HepG2 (cell line): ENCODE results near the gene ASB4. TPM values are rescaled to one million over a fixed set of nuclear protein-coding genes. Genes with fewer than 3 reads are reported as not detected.

Experiments used
- CBX1 ChIP-seq: IDR thresholded peaks from one replicate; pipeline ENCODE4 v1.6.1; 2016; ENCODE audit warnings: antibody characterized with exemption, low read depth
- MEIS1 ChIP-seq: sonication (generic); formaldehyde crosslinking; IDR thresholded peaks from 2 replicates; pipeline ENCODE4 v1.9.0; 2021; ENCODE audit warnings: mild to moderate bottlenecking, missing genetic modification reagents, moderate library complexity, borderline replicate concordance
- MIER3 ChIP-seq: IDR thresholded peaks from 2 replicates; pipeline ENCODE4 v1.6.1; 2016; ENCODE audit warnings: missing compliant biosample characterization, borderline replicate concordance
- MXI1 ChIP-seq: IDR thresholded peaks from 3 replicates; pipeline ENCODE4 v1.6.1; 2012; ENCODE audit warnings: low read depth, low read length, inconsistent platforms, borderline replicate concordance
- NCOR1 ChIP-seq: fragments of 200-600 bp; sonication (generic); IDR thresholded peaks from 2 replicates; pipeline ENCODE4 v1.7.0; 2017; ENCODE audit warnings: antibody characterized with exemption, low read length, borderline replicate concordance
- PLSCR1 ChIP-seq: sonication (generic); formaldehyde crosslinking; IDR thresholded peaks from 2 replicates; pipeline ENCODE4 v1.5.0; 2020; ENCODE audit warnings: missing genetic modification reagents, mild to moderate bottlenecking, borderline replicate concordance
- SP4 ChIP-seq: sonication (generic); formaldehyde crosslinking; IDR thresholded peaks from 2 replicates; pipeline ENCODE4 v1.8.1; 2023; ENCODE audit warnings: mild to moderate bottlenecking, missing genetic modification reagents
- THAP9 ChIP-seq: sonication (generic); formaldehyde crosslinking; IDR thresholded peaks from 2 replicates; pipeline ENCODE4; 2020; ENCODE audit warnings: missing genetic modification reagents, mild to moderate bottlenecking, borderline replicate concordance
- TRIM24 ChIP-seq: sonication (generic); formaldehyde crosslinking; IDR thresholded peaks from 2 replicates; pipeline ENCODE4 v1.8.0; 2022; ENCODE audit warnings: mild to moderate bottlenecking, missing genetic modification reagents
- ZBTB10 ChIP-seq: sonication (generic); formaldehyde crosslinking; IDR thresholded peaks from 2 replicates; pipeline ENCODE4 v1.4.0; 2020; ENCODE audit warnings: missing genetic modification reagents, borderline replicate concordance
- ZNF121 ChIP-seq: sonication (generic); formaldehyde crosslinking; IDR thresholded peaks from 2 replicates; pipeline ENCODE4 v1.5.0; 2020; ENCODE audit warnings: mild to moderate bottlenecking, missing genetic modification reagents
- ZNF414 ChIP-seq: sonication (generic); formaldehyde crosslinking; IDR thresholded peaks from 2 replicates; pipeline ENCODE4 v1.5.0; 2020; ENCODE audit warnings: missing genetic modification reagents
- polyA plus RNA-seq, 8 experiments: library from polyadenylated mRNA; depleted of rRNA in 3 of 8; stranded (reverse) in 7 of 8; unstranded in 1 of 8; fragments of >200 nt; fragmentation: Illumina TruSeq in 4 of 8; extraction: Trizol in 4 of 8; gene quantifications; 2 replicates each; pipeline versions ENCODE4 v1.2.1 to v1.2.3, GENCODE V29; 2011 to 2016; ENCODE audit warnings: low read depth in 4 of 8, missing spikeins in 1 of 8, mixed read lengths in 1 of 8; ENCODE audit not compliant: insufficient read depth in 1 of 8
- total RNA-seq, 5 experiments: library from RNA; depleted of rRNA; stranded (reverse); fragments of >200 nt; fragmentation: Illumina TruSeq; extraction: Trizol; gene quantifications; 2 replicates each; pipeline ENCODE4 v1.2.3, GENCODE V29; 2016; ENCODE audit warnings: low read depth in 1 of 5

Gene ASB4
- total and polyA plus RNA-seq, 2 of the 13 experiments (the other 11 are each of a cell fraction or from before 2014, with no cell fraction given) = 1.1 to 4.0 TPM

GRCh38 chr7:95537468-95537867, 51.7 kb downstream of the ASB4 start (continued):
- TF ChIP-seq PLSCR1 (CRISPR knock-in tag) (no peak), ZBTB10 (CRISPR knock-in tag) (no peak), NCOR1 (no peak), MIER3 (CRISPR knock-in tag) (no peak), MEIS1 (no peak), ZNF414 (no peak), CBX1 (no peak), TRIM24 (CRISPR knock-in tag) (no peak), ZNF121 (CRISPR knock-in tag) (no peak), MXI1 (no peak), THAP9 (CRISPR knock-in tag) (no peak), SP4 (no peak)
